ENCODE results near the gene IGLON5. TPM values are rescaled to one million over a fixed set of nuclear protein-coding genes. Genes with fewer than 3 reads are reported as not detected.
A peak's percentile ranks its signal among the peaks of the same experiment; 100 is the strongest.

IGLON5 gene
- polyA plus RNA-seq, 3 donors: 3.7 to 5.2 (median 4.6) TPM

DNA sequence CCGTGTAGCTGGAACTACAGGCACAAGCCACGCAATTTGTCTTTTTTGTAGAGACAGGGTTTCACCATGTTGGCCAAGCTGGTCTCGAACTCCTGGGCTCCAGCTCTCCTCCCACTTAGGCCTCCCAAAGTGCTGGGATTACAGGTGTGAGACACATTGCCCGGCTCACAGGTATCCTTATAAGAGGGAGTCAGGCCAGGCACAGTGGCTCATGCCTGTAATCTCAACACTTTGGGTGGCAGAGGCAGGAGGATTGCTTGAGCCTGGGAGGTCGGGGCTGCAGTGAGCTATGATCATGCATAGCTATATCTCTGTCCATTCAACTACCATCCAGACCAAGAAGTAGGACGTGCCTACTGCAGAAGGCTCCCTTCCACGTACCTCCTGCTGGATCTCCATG is 10.2 kb upstream of the IGLON5 start:
- no peak for DNase-seq (ENCODE audit: extremely low read depth in 1 of 11, low read depth in 9 of 11, low spot score in 4 of 11)

GRCh38 chr19:51305479-51305878 is 6.0 kb upstream of the IGLON5 start:
- DNase-seq (ENCODE audit: extremely low read depth in 1 of 11, low read depth in 9 of 11, low spot score in 4 of 11): no peak

DNA sequence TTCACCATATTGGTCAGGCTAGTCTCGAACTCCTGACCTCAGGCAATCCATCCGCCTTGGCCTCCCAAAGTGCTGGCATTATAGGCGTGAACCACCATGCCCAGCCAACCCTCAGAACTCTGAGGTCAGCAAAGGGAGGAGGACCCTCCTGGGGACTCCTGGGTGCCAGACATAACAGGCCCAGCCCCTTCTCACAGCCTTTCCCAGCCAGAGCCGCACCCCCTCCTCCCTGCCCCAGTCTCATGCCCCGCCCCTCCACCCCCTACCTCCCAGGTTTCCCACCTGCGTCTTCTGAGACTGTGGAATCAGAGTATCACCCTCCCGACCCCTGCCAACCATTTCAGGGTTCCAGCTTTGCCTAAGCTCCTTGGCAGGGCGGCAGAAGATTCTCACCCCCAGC is 5.2 kb downstream of the IGLON5 start:
- DNase-seq (ENCODE audit: extremely low read depth in 1 of 11, low read depth in 9 of 11, low spot score in 4 of 11): no peak

- no peak for DNase-seq (ENCODE audit: extremely low read depth in 1 of 11, low read depth in 9 of 11, low spot score in 4 of 11)
These were observed 5.9 kb downstream of the IGLON5 start for GRCh38 chr19:51317376-51317775.

DNA sequence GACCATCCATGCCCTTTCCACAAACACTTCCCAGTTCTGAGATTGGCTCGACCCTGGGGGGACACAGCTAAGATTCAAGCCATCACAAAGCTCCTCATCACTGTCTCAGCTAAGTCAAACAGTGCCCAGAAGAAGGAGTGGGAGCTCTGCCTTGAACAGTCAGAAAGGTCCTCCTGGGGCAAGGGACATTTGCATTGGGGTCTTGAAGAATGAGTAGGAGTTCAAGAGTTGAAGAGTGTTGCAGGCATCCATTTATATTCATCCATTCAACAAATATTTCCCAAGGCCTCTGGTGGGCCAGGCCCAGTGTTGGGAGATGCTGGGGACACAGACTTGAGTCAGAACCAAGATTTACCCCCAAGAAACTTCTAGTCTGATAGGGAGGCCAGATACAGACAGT is 6.5 kb downstream of the IGLON5 start:
- DNase-seq (ENCODE audit: extremely low read depth in 1 of 11, low read depth in 9 of 11, low spot score in 4 of 11): no peak

DNA sequence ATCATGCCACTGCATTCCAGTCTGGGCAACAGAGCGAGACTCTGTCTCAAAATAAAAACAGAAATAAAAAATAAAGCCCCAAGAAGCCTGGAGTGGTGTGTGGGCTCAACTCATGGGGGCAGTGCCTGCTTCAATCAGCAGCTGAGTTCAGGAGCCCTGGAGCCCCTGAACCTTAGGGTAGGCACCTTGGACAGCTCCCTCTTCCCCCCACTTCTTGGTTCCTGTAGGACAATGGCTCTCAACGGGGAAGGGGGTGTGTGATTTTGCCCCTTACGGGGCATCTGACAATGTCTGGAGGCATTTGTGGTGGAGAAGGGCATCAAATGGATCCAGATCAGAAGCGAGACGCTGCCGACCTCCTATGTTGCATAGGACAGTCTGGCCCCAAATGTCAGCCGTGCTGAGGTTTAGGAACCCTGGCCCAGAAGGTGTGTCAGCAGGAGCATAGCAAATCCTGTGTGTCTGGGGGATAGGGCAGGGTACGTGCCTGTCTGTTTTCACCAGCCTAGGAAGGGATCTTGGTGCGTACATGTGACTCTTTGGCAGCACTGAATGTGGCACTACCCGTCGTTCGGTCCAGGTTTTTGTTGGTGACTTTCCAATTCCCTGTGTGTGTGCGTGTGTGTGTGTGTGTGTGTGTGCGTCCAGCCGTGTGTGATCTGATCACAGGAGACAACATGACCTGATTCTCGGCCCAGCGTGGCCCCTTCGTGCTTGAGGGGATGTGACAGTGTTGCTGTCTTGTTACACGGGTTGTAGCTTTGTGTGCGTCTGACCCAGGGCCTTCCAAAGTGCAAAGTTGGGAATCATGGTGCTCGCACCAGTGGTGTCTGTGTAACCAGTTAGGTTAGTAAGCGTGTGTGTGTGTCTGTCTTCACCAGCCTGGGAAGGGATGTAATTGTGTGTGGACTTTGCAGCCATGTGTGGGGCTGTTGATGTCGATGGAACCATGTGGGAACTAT is 7.5 kb downstream of the IGLON5 start:
- no peak for DNase-seq (ENCODE audit: extremely low read depth in 1 of 11, low read depth in 9 of 11, low spot score in 4 of 11)

DNA sequence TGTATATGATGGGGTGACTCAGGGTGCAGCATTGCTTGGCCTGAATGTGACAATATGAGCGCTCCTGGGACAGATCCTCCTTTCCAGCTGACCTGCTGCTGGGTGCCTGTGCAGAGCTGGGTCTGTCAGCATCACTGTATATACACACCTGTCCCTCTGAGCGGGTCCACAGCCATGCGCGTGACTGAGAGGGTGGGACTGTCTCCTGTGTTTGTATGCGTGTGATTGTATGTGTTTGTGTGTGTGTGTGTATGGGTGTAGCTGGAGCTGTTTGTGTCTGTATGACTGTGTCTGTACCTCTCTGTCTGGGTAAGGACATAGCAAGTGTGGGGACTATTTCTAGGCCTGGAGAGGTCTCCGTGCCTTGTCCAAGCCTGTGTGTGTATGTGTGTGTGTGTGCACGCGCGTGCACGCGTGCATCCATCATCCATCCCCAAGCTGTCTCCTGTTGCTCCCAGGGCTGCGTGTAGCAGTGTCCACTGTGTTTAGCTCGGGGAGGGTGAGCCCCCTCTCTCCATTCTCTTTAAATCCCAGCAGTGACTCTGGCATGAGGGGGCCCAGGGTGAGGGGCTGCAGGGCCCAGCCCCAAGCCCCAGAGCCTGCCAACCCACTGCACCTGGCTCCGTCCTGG is 8.3 kb downstream of the IGLON5 start:
- no peak for DNase-seq (ENCODE audit: extremely low read depth in 1 of 11, low read depth in 9 of 11, low spot score in 4 of 11)

- peak in 7 of 11 donors; percentile 32 to 63 (median 48) for DNase-seq (ENCODE audit: extremely low read depth in 1 of 11, low read depth in 9 of 11, low spot score in 4 of 11)
These were observed 8.8 kb downstream of the IGLON5 start for GRCh38 chr19:51320280-51320657.

DNA sequence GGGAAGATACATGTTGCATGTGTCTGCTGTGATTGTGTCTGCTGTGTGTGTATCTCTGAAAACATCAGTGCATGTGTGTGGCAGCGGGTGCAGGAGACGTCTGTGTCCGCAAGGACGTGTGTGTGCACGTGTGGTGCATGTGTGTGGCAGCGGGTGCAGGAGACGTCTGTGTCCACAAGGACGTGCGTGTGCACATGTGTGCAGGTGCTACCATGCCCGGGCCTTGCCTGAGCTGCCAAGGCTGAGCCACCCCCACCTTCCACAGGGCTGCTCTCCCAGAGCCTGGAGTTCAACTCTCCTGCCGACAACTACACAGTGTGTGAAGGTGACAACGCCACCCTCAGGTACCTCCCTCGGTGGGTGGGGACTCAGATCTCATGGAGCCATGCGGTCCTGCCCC is 10.4 kb downstream of the IGLON5 start:
- DNase-seq (ENCODE audit: extremely low read depth in 1 of 11, low read depth in 9 of 11, low spot score in 4 of 11): no peak

- no peak for DNase-seq (ENCODE audit: extremely low read depth in 1 of 11, low read depth in 9 of 11, low spot score in 4 of 11)
These were observed 12.2 kb downstream of the IGLON5 start for GRCh38 chr19:51323481-51324166.

GRCh38 chr19:51324167-51324481 is 12.7 kb downstream of the IGLON5 start:
- DNase-seq (ENCODE audit: extremely low read depth in 1 of 11, low read depth in 9 of 11, low spot score in 4 of 11): no peak

DNA sequence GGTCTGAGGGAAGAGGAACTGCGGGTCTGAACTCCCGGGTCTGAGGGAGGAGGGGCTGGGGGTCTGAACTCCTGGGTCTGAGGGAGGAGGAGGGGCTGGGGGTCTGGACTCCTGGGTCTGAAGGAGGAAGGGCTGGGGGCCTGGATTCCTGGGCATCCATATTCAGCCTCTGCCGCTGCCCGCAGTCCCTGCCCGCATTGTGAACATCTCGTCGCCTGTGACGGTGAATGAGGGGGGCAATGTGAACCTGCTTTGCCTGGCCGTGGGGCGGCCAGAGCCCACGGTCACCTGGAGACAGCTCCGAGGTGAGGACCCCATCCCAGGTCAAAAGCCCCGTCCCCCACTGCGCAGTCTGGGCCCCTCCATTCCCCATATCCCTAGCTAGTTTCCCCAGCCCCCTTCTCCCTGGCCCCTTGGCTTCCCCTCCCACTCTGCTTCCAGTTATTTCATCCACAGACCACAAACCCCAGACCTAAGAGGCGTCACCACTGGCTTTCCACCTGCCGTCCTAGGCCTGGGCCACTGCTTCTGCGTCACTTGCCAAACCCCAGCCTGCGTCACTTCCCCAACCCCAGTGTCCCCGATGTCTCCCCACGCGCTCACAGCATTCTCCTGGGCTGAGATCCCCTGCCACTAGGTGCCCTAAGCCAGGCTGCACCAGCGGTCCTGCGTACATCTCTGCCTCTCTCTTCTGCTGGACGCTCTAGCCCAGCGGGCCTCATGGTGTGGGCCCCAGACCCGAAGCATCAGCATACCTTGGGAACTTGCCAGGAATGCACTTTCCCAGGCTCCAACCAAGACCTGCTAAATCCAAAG is 13.9 kb downstream of the IGLON5 start:
- DNase-seq (ENCODE audit: extremely low read depth in 1 of 11, low read depth in 9 of 11, low spot score in 4 of 11): no peak

DNA sequence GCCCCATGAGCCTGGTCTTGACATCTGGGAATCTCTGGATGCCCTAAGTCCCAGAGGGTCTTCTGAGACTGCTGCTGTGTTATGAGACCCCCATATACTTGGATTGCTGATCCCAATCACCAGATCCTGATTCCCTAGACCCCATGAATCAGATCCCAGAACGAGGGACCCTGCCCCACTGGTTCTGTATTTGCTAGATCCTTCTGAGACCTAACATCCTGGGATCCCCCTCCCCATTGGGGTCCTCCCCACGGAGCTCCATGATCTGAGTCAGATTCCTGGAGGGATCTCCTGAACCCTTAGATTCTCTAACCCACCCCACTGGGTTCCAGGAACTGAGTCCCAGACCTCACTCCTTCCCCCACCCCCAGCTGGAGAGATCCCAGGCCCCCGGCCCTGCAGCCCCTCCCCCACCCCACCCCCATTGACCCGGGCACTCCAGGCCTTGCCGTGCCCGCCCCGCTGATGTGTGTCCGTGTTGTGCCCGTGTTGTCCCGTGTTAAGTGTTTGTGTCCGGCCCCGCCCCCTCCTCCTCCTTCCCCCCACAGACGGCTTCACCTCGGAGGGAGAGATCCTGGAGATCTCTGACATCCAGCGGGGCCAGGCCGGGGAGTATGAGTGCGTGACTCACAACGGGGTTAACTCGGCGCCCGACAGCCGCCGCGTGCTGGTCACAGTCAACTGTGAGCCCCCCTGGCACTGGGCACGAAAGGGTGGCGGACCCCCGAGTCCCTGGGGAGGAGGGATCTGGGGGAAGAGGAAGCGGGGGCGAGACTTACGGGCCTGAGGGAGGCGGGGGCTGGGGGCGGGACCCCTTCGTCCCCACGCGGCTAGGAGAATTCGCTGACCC is 15.0 kb downstream of the IGLON5 start:
- no peak for DNase-seq (ENCODE audit: extremely low read depth in 1 of 11, low read depth in 9 of 11, low spot score in 4 of 11)

- peak in 5 of 11 donors; percentile 35 to 54 (median 51) for DNase-seq (ENCODE audit: extremely low read depth in 1 of 11, low read depth in 9 of 11, low spot score in 4 of 11)
These were observed 15.9 kb downstream of the IGLON5 start for GRCh38 chr19:51327066-51328001.

- DNase-seq (ENCODE audit: extremely low read depth in 1 of 11, low read depth in 9 of 11, low spot score in 4 of 11): no peak
These were observed 18.0 kb downstream of the IGLON5 start for GRCh38 chr19:51329411-51329810.

- no peak for DNase-seq (ENCODE audit: extremely low read depth in 1 of 11, low read depth in 9 of 11, low spot score in 4 of 11)
These were observed 18.9 kb downstream of the IGLON5 start for GRCh38 chr19:51330366-51330765.

DNA sequence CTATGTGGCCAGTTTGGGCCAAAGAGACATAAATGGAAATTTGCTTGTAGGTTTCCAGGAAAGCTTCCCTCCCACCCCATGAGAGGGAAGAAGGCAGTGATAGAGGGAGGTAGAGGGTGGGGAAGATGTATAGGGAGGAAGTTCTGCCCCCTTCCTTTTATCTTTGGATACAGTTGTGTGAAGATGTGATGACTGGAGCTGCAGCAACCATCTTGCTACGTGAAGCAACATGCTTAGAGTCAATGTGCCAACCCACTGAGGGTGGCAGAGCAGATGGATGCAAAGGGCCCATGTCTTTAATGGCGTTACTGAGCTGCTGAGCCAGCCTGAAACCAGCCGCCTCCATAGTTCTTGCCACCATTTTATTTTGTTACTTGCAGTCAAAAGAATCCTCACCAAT is 19.7 kb downstream of the IGLON5 start:
- no peak for DNase-seq (ENCODE audit: extremely low read depth in 1 of 11, low read depth in 9 of 11, low spot score in 4 of 11)
